Fibroblast of lung (primary cell): Measurements from ENCODE around the gene MAP4K2.

ENCODE experiments used
- EZH2 ChIP-seq: IDR thresholded peaks from 2 replicates; pipeline ENCODE4 v1.5.1; 2012; ENCODE audit warnings: low read length, control low read depth, mild to moderate bottlenecking; ENCODE audit errors: missing control alignments
- TF ChIP-seq, protein P1 (sequence below), 2 donors: IDR thresholded peaks in 1 of 2; conservative IDR thresholded peaks in 1 of 2; 1 replicate in 1 of 2; 2 replicates in 1 of 2; pipeline ENCODE4 v1.5.1; 2011 to 2012; ENCODE audit warnings: low read length in 2 of 2, control low read depth in 1 of 2, inconsistent platforms in 1 of 2, low read depth in 1 of 2, mild to moderate bottlenecking in 1 of 2

DNA sequence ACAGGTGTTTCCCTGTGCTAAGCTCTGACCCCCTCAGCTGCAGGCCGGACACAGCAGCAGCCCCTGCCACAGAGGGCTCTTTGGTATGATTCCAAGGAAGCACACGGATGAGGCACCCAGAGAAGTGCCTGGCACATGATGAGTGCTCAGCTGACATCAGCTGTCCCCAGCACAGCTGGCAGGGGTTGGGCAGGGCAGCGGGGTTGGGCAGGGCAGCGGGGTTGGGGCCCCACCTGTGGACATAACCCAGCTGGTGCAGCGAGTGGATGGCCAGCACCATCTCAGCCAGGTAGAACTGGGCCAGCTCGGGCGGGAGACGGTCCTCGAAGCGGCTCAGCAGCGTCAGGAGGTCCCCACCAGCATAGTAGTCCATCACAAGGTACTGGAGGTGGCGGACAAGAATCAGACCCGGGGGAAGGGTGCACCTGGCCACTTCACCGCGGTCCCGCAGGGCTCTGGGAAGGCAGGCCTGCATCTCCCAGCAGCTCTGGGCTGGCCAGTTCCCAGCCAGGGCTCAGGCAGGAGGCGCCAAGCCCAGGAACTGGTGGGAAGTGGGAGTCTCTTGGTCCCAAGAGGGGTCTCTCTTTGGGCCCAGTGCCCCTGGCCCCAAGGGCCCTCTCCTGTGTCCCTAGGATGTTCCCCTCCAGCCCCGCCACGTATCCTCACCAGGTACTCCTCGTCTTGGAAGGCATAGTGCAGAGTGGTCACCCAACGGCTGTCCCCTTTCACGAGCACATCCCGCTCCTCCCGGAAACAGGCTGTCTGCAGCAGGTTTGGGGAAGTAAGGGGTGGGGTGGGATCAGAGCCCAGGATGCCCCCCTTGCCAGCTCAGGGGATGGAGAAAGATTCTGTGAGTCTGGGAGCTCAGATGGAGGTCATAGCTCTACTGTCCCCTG, 37.1 kb upstream of the MAP4K2 start:
- TF ChIP-seq, protein P1, sequence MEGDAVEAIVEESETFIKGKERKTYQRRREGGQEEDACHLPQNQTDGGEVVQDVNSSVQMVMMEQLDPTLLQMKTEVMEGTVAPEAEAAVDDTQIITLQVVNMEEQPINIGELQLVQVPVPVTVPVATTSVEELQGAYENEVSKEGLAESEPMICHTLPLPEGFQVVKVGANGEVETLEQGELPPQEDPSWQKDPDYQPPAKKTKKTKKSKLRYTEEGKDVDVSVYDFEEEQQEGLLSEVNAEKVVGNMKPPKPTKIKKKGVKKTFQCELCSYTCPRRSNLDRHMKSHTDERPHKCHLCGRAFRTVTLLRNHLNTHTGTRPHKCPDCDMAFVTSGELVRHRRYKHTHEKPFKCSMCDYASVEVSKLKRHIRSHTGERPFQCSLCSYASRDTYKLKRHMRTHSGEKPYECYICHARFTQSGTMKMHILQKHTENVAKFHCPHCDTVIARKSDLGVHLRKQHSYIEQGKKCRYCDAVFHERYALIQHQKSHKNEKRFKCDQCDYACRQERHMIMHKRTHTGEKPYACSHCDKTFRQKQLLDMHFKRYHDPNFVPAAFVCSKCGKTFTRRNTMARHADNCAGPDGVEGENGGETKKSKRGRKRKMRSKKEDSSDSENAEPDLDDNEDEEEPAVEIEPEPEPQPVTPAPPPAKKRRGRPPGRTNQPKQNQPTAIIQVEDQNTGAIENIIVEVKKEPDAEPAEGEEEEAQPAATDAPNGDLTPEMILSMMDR (conservative IDR thresholded peaks at IDR 0.05 in 1 of 2, IDR thresholded peaks at IDR 0.05 in 1 of 2; ENCODE audit: low read depth in 1 of 2, low read length in 2 of 2), result no peak
- TF ChIP-seq EZH2, result no peak
